Kidney (tissue), 14 donors: Measurements from ENCODE around the gene EEIG1. TPM values are rescaled to one million over a fixed set of nuclear protein-coding genes. Genes with fewer than 3 reads are reported as not detected.

Experiments used
- DNase-seq, 5 donors: peaks; one replicate each; pipeline ENCODE4 v3.0.0-alpha.2; 2013 to 2020
- FAIRE-seq: peaks from 2 replicates; lab custom pipeline; 2012; peaks lifted over from hg19 to GRCh38; lab: Jason Lieb, UNC
- H3K27ac ChIP-seq, 2 donors: one replicate each; pipeline ENCODE4 v1.7.0; 2013; ENCODE audit warnings: low read depth in 2 of 2, low read length in 2 of 2, inconsistent platforms in 1 of 2
- H3K27me3 ChIP-seq: one replicate; pipeline ENCODE4 v1.7.1; 2013; ENCODE audit warnings: low read length, inconsistent platforms; ENCODE audit not compliant: control insufficient read depth, insufficient read depth
- H3K36me3 ChIP-seq, 3 donors: one replicate each; pipeline versions ENCODE4 v1.7.0 to v1.7.1; 2013; ENCODE audit warnings: low read length in 3 of 3, control low read depth in 1 of 3, inconsistent platforms in 1 of 3; ENCODE audit not compliant: insufficient read depth in 3 of 3, control insufficient read depth in 2 of 3
- H3K4me1 ChIP-seq, 3 donors: one replicate each; pipeline versions ENCODE4 v1.7.0 to v1.7.1; 2013; ENCODE audit warnings: low read length in 3 of 3, inconsistent platforms in 1 of 3, low read depth in 1 of 3; ENCODE audit not compliant: control insufficient read depth in 2 of 3, insufficient read depth in 2 of 3
- H3K4me3 ChIP-seq, 3 donors: one replicate each; pipeline versions ENCODE4 v1.7.0 to v1.8.1; 2013; ENCODE audit warnings: low read length in 3 of 3, control low read depth in 1 of 3, inconsistent platforms in 1 of 3
- H3K9ac ChIP-seq, 3 donors: one replicate each; pipeline versions ENCODE4 v1.7.0 to v1.7.1; 2013; ENCODE audit warnings: low read length in 3 of 3, control low read depth in 1 of 3, inconsistent platforms in 1 of 3
- H3K9me3 ChIP-seq, 3 donors: one replicate each; pipeline versions ENCODE4 v1.7.0 to v1.7.1; 2013; ENCODE audit warnings: low read length in 3 of 3, control low read depth in 1 of 3, inconsistent platforms in 1 of 3; ENCODE audit not compliant: control insufficient read depth in 2 of 3, insufficient read depth in 1 of 3
- CTCF ChIP-seq: IDR thresholded peaks from 3 replicates; pipeline ENCODE4 v1.5.1; 2012; ENCODE audit warnings: mild to moderate bottlenecking, moderate library complexity, borderline replicate concordance; ENCODE audit not compliant: insufficient read depth; ENCODE audit errors: extremely low read depth
- intact Hi-C: fragments of 100-400 bp; cut with DNase I; formaldehyde crosslinking; loops from one replicate; pipeline ENCODE4 v1.11.1; 2022
- polyA plus RNA-seq: library from polyadenylated mRNA; stranded (reverse); fragments of 350-450 nt; fragmentation: Illumina TruSeq; extraction: RNeasy Lipid Tissue Mini Kit (QIAGEN cat#74804); gene quantifications from one replicate; pipeline ENCODE4 v1.2.3, GENCODE V29; 2014; ENCODE audit warnings: low read depth, low replicate concordance; ENCODE audit not compliant: insufficient read depth
- total RNA-seq: library from RNA; stranded (reverse); fragmentation: NEBNext Ultra II Directional; extraction: Animal tissue kit (Norgen Biotek cat#: 25700); gene quantifications from one replicate; pipeline ENCODE4 v1.2.1, GENCODE V29; 2021
- donor health status: control.
- donor health status: control.
- donor health status: control.
- donor health status: control.
- donor health status: control.
- donor health status: DM: yes; HTN: yes; CAD: no.
- donor health status: Normal renal cell carcinoma (clear cell type).

EEIG1 gene
- total and polyA plus RNA-seq, 2 donors from 2014 or later, result 34.3 to 75.9 TPM

GRCh38 chr9:128026773-128027541 lies 46.2 kb upstream of the EEIG1 start:
- FAIRE-seq (no peak), DNase-seq (no peak)
- intact Hi-C loops, result no loop called here

GRCh38 chr9:128026255-128026772 lies 45.5 kb upstream of the EEIG1 start:
- H3K9ac ChIP-seq, result no peak overlapping the region
- H3K4me3 ChIP-seq, result no peak overlapping the region
- no peaks in the 10 kb centered on the region for H3K36me3 ChIP-seq
- intact Hi-C loops, result no loop called here
- H3K4me1 ChIP-seq, result no peaks in the 10 kb centered on the region
- DNase-seq (no peak), FAIRE-seq (no peak)
- H3K27ac ChIP-seq, result no peak overlapping the region
- no peaks in the 10 kb centered on the region for H3K27me3 ChIP-seq
- TF ChIP-seq CTCF, result no peak
- H3K9me3 ChIP-seq, result no peaks in the 10 kb centered on the region

More at GRCh38 chr9:128026773-128027541, 46.2 kb upstream of the EEIG1 start:
- no peaks in the 10 kb centered on the region for H3K4me1 ChIP-seq
- H3K4me3 ChIP-seq, result no peak overlapping the region
- no peaks in the 10 kb centered on the region for H3K9me3 ChIP-seq
- H3K27me3 ChIP-seq, result no peaks in the 10 kb centered on the region
- H3K27ac ChIP-seq, result peak overlapping the region in 1 of 2 donors; percentile 20
- peak overlapping the region in 1 of 3 donors; percentile 34 for H3K9ac ChIP-seq
- TF ChIP-seq CTCF, result no peak
- H3K36me3 ChIP-seq, result no peaks in the 10 kb centered on the region

GRCh38 chr9:128025736-128026135 lies 44.9 kb upstream of the EEIG1 start:
- intact Hi-C loops, result no loop called here
- Histone ChIP-seq H3K27ac (no peak overlapping the region), H3K4me1 (no peaks in the 10 kb centered on the region), H3K9me3 (no peaks in the 10 kb centered on the region), H3K4me3 (no peak overlapping the region), H3K9ac (no peak overlapping the region), H3K27me3 (no peaks in the 10 kb centered on the region), H3K36me3 (no peaks in the 10 kb centered on the region)
- FAIRE-seq, result no peak
- TF ChIP-seq CTCF, result no peak
- no peak for DNase-seq
